ENCODE measurements around the gene HDAC10.

DNA sequence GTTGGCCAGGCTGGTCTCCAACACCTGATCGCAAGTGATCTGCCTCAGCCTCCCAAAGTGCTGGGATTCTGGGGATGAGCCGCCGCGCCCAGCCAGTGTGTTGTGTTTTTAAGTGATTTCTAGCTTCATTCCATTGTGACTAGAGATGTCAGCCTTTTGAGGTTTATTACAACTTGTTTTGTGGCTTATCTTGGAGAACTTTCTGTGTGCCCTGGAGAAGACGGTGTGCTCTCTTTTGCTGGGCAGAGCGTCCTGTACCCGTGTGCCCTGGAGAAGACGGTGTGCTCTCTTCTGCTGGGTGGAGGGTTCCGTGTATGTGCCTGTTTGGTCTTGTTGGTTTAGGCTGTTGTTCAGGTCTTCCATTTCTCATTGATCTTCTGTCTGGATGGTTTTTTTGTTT, 37.8 kb downstream of the HDAC10 start:
- TF ChIP-seq, protein P1, sequence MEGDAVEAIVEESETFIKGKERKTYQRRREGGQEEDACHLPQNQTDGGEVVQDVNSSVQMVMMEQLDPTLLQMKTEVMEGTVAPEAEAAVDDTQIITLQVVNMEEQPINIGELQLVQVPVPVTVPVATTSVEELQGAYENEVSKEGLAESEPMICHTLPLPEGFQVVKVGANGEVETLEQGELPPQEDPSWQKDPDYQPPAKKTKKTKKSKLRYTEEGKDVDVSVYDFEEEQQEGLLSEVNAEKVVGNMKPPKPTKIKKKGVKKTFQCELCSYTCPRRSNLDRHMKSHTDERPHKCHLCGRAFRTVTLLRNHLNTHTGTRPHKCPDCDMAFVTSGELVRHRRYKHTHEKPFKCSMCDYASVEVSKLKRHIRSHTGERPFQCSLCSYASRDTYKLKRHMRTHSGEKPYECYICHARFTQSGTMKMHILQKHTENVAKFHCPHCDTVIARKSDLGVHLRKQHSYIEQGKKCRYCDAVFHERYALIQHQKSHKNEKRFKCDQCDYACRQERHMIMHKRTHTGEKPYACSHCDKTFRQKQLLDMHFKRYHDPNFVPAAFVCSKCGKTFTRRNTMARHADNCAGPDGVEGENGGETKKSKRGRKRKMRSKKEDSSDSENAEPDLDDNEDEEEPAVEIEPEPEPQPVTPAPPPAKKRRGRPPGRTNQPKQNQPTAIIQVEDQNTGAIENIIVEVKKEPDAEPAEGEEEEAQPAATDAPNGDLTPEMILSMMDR (IDR thresholded peaks at IDR 0.05) = no peak
- TF ChIP-seq POLR2AphosphoS5 (IDR thresholded peaks at IDR 0.05) (no peak), POLR2A (IDR thresholded peaks at IDR 0.05) (no peak), EP300 (IDR thresholded peaks at IDR 0.05) (no peak)
